ENCODE data around the gene IGSF9. TPM values are rescaled to one million over a fixed set of nuclear protein-coding genes. Genes with fewer than 3 reads are reported as not detected.

IGSF9 gene, protein sequence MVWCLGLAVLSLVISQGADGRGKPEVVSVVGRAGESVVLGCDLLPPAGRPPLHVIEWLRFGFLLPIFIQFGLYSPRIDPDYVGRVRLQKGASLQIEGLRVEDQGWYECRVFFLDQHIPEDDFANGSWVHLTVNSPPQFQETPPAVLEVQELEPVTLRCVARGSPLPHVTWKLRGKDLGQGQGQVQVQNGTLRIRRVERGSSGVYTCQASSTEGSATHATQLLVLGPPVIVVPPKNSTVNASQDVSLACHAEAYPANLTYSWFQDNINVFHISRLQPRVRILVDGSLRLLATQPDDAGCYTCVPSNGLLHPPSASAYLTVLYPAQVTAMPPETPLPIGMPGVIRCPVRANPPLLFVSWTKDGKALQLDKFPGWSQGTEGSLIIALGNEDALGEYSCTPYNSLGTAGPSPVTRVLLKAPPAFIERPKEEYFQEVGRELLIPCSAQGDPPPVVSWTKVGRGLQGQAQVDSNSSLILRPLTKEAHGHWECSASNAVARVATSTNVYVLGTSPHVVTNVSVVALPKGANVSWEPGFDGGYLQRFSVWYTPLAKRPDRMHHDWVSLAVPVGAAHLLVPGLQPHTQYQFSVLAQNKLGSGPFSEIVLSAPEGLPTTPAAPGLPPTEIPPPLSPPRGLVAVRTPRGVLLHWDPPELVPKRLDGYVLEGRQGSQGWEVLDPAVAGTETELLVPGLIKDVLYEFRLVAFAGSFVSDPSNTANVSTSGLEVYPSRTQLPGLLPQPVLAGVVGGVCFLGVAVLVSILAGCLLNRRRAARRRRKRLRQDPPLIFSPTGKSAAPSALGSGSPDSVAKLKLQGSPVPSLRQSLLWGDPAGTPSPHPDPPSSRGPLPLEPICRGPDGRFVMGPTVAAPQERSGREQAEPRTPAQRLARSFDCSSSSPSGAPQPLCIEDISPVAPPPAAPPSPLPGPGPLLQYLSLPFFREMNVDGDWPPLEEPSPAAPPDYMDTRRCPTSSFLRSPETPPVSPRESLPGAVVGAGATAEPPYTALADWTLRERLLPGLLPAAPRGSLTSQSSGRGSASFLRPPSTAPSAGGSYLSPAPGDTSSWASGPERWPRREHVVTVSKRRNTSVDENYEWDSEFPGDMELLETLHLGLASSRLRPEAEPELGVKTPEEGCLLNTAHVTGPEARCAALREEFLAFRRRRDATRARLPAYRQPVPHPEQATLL
- polyA plus RNA-seq: 107 TPM
- long read RNA-seq, donor 1, partial matches to known transcripts: 31 of 31 reads
- long read RNA-seq, donor 1, other reads (novel, unspliced or antisense): 0 of 31 reads
- long read RNA-seq, donor 2, partial matches to known transcripts: 63 of 72 reads
- long read RNA-seq, donor 2, other reads (novel, unspliced or antisense): 9 of 72 reads
- long read RNA-seq, donor 3: 0 reads
- long read RNA-seq, donor 4: 0 reads
- long read RNA-seq, donor 5, partial matches to known transcripts: 80 of 94 reads
- long read RNA-seq, donor 5, other reads (novel, unspliced or antisense): 14 of 94 reads
- long read RNA-seq, donor 6, full-length matches to known transcripts: 1 of 214 reads
- long read RNA-seq, donor 6, partial matches to known transcripts: 201 of 214 reads
- long read RNA-seq, donor 6, other reads (novel, unspliced or antisense): 12 of 214 reads
- long read RNA-seq, donor 7, partial matches to known transcripts: 29 of 29 reads
- long read RNA-seq, donor 7, other reads (novel, unspliced or antisense): 0 of 29 reads
- long read RNA-seq, donor 8, partial matches to known transcripts: 72 of 72 reads
- long read RNA-seq, donor 8, other reads (novel, unspliced or antisense): 0 of 72 reads
- long read RNA-seq, donor 9, partial matches to known transcripts: 70 of 70 reads
- long read RNA-seq, donor 9, other reads (novel, unspliced or antisense): 0 of 70 reads
- long read RNA-seq, donor 10, full-length matches to known transcripts: 4 of 81 reads
- long read RNA-seq, donor 10, partial matches to known transcripts: 77 of 81 reads
- long read RNA-seq, donor 10, other reads (novel, unspliced or antisense): 0 of 81 reads
- long read RNA-seq, donor 11, partial matches to known transcripts: 27 of 28 reads
- long read RNA-seq, donor 11, other reads (novel, unspliced or antisense): 0 of 28 reads

DNA sequence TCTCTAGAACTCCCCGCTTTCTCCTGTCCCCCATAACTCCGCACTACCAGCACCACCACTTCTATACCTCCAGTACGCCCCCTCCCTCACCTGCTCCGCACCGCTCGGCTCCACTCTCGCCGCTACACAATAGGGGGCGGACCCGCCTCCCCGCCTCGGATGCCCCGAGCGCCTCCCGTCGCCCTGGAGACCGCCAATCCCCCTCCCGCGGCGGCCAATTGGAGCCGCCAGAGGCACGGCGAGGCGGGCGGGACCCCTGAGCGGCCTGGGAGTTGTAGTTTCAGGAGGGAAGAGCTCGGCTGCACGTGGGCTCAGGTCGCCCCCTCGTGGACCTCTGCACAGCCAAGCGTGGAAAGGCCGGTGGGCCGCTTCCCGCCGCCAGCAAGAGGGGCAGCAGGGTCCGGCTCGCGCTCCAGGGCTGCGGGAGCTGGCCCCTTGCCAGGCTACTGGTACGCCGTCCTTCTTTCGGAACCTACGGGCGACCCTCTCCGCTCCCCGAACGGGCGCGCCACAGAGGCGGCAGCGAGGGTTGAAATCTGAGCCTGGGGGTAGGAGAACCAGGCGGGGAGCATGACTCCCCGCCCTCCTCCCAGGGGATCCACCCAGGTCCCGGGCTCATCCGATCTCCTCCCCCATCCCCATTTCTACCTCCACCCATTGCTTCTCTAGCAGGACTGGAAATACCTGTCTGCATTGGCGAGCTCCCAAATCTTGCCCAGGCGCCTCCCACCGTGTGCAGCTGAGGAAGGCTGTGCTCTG lies at the start of gene IGSF9:
TSS of gene IGSF9 (minus strand) at position 131 of the 759 bp plus-strand sequence. CDS start 2,159 bp downstream, outside the sequence.
- no peaks in the 10 kb centered on the region for H3K9me3 ChIP-seq (ENCODE audit: control insufficient read depth, low read depth, low read length)
- no CpG with 5 or more reads among the region's 58 CpGs for WGBS (ENCODE audit: insufficient coverage, low lambda C conversion rate)
- H3K36me3 ChIP-seq (ENCODE audit: control insufficient read depth, insufficient read depth, low read length): peaks cover 4% of the 10 kb centered on the region
- peaks cover 50% of the 10 kb centered on the region for H3K4me1 ChIP-seq (ENCODE audit: control insufficient read depth, insufficient read depth, low read length)
- H3K27me3 ChIP-seq (ENCODE audit: control insufficient read depth, insufficient read depth, low read length): no peaks in the 10 kb centered on the region
- peak within 1 kb of the TSS; percentile 96 for H3K27ac ChIP-seq (ENCODE audit: low read length)
- DNase-seq: peak; percentile 94 to 96
- peak within 1 kb of the TSS; percentile 79 for H3K4me3 ChIP-seq (ENCODE audit: low read length)

DNA sequence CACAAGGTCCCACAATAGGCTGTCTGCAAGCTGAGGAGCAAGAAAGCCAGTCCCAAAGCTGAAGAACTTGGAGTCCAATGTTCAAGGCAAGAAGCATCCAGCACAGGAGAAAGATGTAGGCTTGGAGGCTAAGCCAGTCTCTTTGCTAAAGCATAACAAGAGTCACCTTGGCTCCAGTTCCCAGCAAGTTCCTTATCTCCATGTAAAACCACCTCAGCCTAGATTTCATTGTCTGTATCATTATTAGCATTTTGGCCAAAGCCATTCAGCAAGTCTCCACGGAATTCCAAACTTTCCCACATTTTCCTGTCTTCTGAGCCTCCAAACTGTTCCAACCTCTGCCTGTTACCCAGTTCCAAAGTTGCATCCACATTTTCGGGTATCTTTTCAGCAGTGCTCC lies 49.5 kb upstream of the IGSF9 start:
- no CpG with 5 or more reads among the region's 2 CpGs for WGBS (ENCODE audit: insufficient coverage, low lambda C conversion rate)
- H3K27me3 ChIP-seq (ENCODE audit: control insufficient read depth, insufficient read depth, low read length): no peaks in the 10 kb centered on the region
- no peaks in the 10 kb centered on the region for H3K9me3 ChIP-seq (ENCODE audit: control insufficient read depth, low read depth, low read length)

DNA sequence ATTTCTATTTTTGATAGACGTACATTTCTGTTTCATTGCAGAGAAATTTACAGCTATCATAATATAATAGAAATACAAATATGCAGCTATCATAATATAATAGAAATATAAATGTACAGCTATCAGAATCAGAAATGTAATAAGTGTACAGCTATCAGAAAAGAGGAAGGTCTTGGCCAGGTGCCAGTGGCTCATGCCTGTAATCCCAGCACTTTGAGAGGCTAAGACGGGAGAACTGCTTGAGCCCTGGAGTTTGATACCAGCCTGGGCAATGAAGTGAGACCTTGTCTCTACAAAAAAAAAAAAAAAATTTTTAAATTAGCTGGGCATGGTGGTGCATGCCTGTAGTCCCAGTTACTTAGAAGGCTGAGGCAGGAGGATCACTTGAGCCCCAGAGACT lies 48.5 kb upstream of the IGSF9 start:
- Histone ChIP-seq H3K36me3 (ENCODE audit: control insufficient read depth, insufficient read depth, low read length) (no peaks in the 10 kb centered on the region), H3K9me3 (ENCODE audit: control insufficient read depth, low read depth, low read length) (no peaks in the 10 kb centered on the region), H3K4me1 (ENCODE audit: control insufficient read depth, insufficient read depth, low read length) (peaks cover 5% of the 10 kb centered on the region), H3K27ac (ENCODE audit: low read length) (no peak overlapping the region), H3K4me3 (ENCODE audit: low read length) (no peak overlapping the region), H3K27me3 (ENCODE audit: control insufficient read depth, insufficient read depth, low read length) (no peaks in the 10 kb centered on the region)
- WGBS (ENCODE audit: insufficient coverage, low lambda C conversion rate): no CpG with 5 or more reads among the region's 2 CpGs
- no peak for DNase-seq

More for the DNA sequence above, 49.5 kb upstream of the IGSF9 start:
- DNase-seq: no peak
- no peak overlapping the region for H3K27ac ChIP-seq (ENCODE audit: low read length)
- H3K4me1 ChIP-seq (ENCODE audit: control insufficient read depth, insufficient read depth, low read length): peaks cover 5% of the 10 kb centered on the region
- no peak overlapping the region for H3K4me3 ChIP-seq (ENCODE audit: low read length)
- no peaks in the 10 kb centered on the region for H3K36me3 ChIP-seq (ENCODE audit: control insufficient read depth, insufficient read depth, low read length)

- Histone ChIP-seq H3K4me1 (ENCODE audit: control insufficient read depth, insufficient read depth, low read length) (peaks cover 5% of the 10 kb centered on the region), H3K27me3 (ENCODE audit: control insufficient read depth, insufficient read depth, low read length) (no peaks in the 10 kb centered on the region), H3K36me3 (ENCODE audit: control insufficient read depth, insufficient read depth, low read length) (no peaks in the 10 kb centered on the region), H3K27ac (ENCODE audit: low read length) (peak overlapping the region; percentile 30), H3K4me3 (ENCODE audit: low read length) (no peak overlapping the region), H3K9me3 (ENCODE audit: control insufficient read depth, low read depth, low read length) (no peaks in the 10 kb centered on the region)
- DNase-seq: no peak
- no CpG with 5 or more reads among the region's 1 CpG for WGBS (ENCODE audit: insufficient coverage, low lambda C conversion rate)
These were observed 46.7 kb upstream of the IGSF9 start for GRCh38 chr1:159992161-159992560.

DNA sequence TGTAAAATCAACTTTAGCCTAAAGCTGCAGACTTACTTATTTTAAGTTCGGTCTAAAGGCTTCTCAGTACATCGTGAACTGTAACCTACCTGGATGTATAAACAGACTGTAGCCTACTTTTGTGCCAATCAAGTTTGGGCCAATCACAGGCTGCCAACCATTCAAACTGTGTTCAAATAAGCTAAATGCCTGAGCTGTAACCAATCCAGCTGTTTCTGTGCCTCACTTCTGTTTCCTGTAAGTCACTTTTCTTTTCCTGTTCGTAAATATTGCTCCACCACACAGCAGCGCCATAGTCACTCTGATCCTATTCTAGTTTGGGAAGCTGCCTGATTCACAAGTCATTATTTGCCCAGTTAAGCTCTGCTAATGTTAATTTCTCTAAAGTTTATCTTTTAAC lies 46.1 kb upstream of the IGSF9 start:
- H3K4me1 ChIP-seq (ENCODE audit: control insufficient read depth, insufficient read depth, low read length): peaks cover 5% of the 10 kb centered on the region
- H3K4me3 ChIP-seq (ENCODE audit: low read length): no peak overlapping the region
- H3K9me3 ChIP-seq (ENCODE audit: control insufficient read depth, low read depth, low read length): peaks cover 1% of the 10 kb centered on the region
- peak overlapping the region; percentile 19 for H3K27ac ChIP-seq (ENCODE audit: low read length)
- H3K27me3 ChIP-seq (ENCODE audit: control insufficient read depth, insufficient read depth, low read length): no peaks in the 10 kb centered on the region
- H3K36me3 ChIP-seq (ENCODE audit: control insufficient read depth, insufficient read depth, low read length): no peaks in the 10 kb centered on the region
- no CpG with 5 or more reads among the region's 4 CpGs for WGBS (ENCODE audit: insufficient coverage, low lambda C conversion rate)
- peak in 1 of 2 donors; percentile 45 for DNase-seq

- H3K27ac ChIP-seq (ENCODE audit: low read length): no peak overlapping the region
- H3K27me3 ChIP-seq (ENCODE audit: control insufficient read depth, insufficient read depth, low read length): no peaks in the 10 kb centered on the region
- peaks cover 6% of the 10 kb centered on the region for H3K9me3 ChIP-seq (ENCODE audit: control insufficient read depth, low read depth, low read length)
- H3K36me3 ChIP-seq (ENCODE audit: control insufficient read depth, insufficient read depth, low read length): no peaks in the 10 kb centered on the region
- WGBS (ENCODE audit: insufficient coverage, low lambda C conversion rate): 100% methylated on average over 1 of the region's 5 CpGs
- H3K4me1 ChIP-seq (ENCODE audit: control insufficient read depth, insufficient read depth, low read length): peaks cover 5% of the 10 kb centered on the region
- H3K4me3 ChIP-seq (ENCODE audit: low read length): no peak overlapping the region
- no peak for DNase-seq
These were observed 44.6 kb upstream of the IGSF9 start for GRCh38 chr1:159990005-159990404.

DNA sequence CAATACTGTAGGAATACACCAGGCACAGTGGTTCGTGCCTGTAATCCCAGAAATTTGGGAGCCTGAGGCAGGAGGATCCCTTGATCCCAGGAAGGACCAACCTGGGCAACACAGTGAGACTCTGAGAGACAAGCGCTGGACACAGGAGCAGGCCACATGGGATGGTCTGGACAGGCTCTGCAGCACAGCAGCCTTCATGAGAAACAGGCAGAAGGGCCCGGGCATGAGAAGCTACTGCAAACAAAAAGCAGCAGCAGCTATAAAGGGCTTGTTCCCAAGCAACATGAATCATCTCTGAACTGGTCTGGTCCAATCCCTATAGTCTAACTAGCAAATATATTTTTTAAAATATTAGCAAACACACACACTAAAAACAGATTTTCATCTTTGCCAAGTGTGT lies 44.2 kb upstream of the IGSF9 start:
- Histone ChIP-seq H3K36me3 (ENCODE audit: control insufficient read depth, insufficient read depth, low read length) (no peaks in the 10 kb centered on the region), H3K4me3 (ENCODE audit: low read length) (no peak overlapping the region), H3K4me1 (ENCODE audit: control insufficient read depth, insufficient read depth, low read length) (peaks cover 5% of the 10 kb centered on the region), H3K9me3 (ENCODE audit: control insufficient read depth, low read depth, low read length) (peaks cover 6% of the 10 kb centered on the region), H3K27ac (ENCODE audit: low read length) (no peak overlapping the region), H3K27me3 (ENCODE audit: control insufficient read depth, insufficient read depth, low read length) (no peaks in the 10 kb centered on the region)
- WGBS (ENCODE audit: insufficient coverage, low lambda C conversion rate): no CpG with 5 or more reads among the region's 3 CpGs
- DNase-seq: no peak

DNA sequence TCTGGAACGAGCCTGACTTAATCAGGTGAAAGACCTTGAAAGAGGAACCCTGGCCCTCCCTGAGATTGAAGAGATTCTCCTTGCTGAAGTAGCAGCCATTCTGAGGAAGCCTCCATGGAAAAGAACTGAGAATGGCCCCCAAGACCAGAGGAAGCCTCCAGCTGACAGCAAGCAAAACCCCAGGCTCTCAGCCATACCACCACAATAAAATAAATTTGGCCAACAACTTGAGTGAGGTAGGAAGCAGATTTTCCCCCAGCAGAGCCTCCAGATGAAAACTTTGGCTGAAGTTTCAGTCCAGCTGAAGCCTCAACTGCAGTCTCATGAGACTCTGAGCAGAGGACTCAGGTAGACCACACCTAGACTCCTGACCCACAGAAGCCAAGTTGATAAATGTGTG lies 42.6 kb upstream of the IGSF9 start:
- H3K4me1 ChIP-seq (ENCODE audit: control insufficient read depth, insufficient read depth, low read length): peaks cover 5% of the 10 kb centered on the region
- no CpG with 5 or more reads among the region's 1 CpG for WGBS (ENCODE audit: insufficient coverage, low lambda C conversion rate)
- H3K4me3 ChIP-seq (ENCODE audit: low read length): no peak overlapping the region
- H3K36me3 ChIP-seq (ENCODE audit: control insufficient read depth, insufficient read depth, low read length): no peaks in the 10 kb centered on the region
- H3K9me3 ChIP-seq (ENCODE audit: control insufficient read depth, low read depth, low read length): peaks cover 6% of the 10 kb centered on the region
- DNase-seq: no peak
- no peaks in the 10 kb centered on the region for H3K27me3 ChIP-seq (ENCODE audit: control insufficient read depth, insufficient read depth, low read length)
- no peak overlapping the region for H3K27ac ChIP-seq (ENCODE audit: low read length)

All from large intestine (tissue), 12 donors.